Upper lobe of left lung (tissue), 6 donors: Measurements from ENCODE around the gene SRSF6. TPM values are rescaled to one million over a fixed set of nuclear protein-coding genes. Genes with fewer than 3 reads are reported as not detected.
"Not testable (repeated sequence)": the region's sequence is repeated elsewhere in the genome, so short reads cannot be mapped to it uniquely, and the experiment has no call there.

Experiments used
- ATAC-seq, 2 donors: fragments of 200-7000 bp; cut with Tn5 transposase; one replicate each; pipeline ENCODE4 v1.9.1; 2022; ENCODE audit warnings: mild to moderate bottlenecking in 2 of 2, moderate library complexity in 2 of 2; ENCODE audit not compliant: low FRiP score in 2 of 2
- DNase-seq, 2 donors: peaks; one replicate each; pipeline ENCODE4 v3.0.0-alpha.2; 2019 to 2020
- H3K27ac ChIP-seq, 4 donors: fragments of 200-600 bp; sonication (generic); one replicate each; pipeline ENCODE4 v1.5.1; 2016 to 2019
- H3K27me3 ChIP-seq, 4 donors: fragments of 200-600 bp; sonication (generic); one replicate each; pipeline ENCODE4 v1.5.1; 2017 to 2019
- H3K36me3 ChIP-seq, 4 donors: fragments of 200-600 bp; sonication (generic); one replicate each; pipeline ENCODE4 v1.5.1; 2016 to 2019
- H3K4me1 ChIP-seq, 4 donors: fragments of 200-600 bp; sonication (generic); one replicate each; pipeline ENCODE4 v1.5.1; 2018 to 2019
- H3K4me3 ChIP-seq, 4 donors: fragments of 200-600 bp; sonication (generic); one replicate each; pipeline ENCODE4 v1.5.1; 2017 to 2019; ENCODE audit warnings: mild to moderate bottlenecking in 2 of 4, moderate library complexity in 1 of 4
- H3K9me3 ChIP-seq, 4 donors: fragments of 200-600 bp; sonication (generic); one replicate each; pipeline ENCODE4 v1.5.1; 2018 to 2019
- CTCF ChIP-seq, 6 experiments: fragments of 450-650 bp in 4 of 6; fragments of 200-600 bp in 2 of 6; sonication (generic) in 2 of 6; IDR thresholded peaks; one replicate each; pipeline ENCODE4 v1.5.1; 2016 to 2019; ENCODE audit warnings: antibody characterized with exemption in 6 of 6
- EP300 ChIP-seq, 4 donors: sonication (generic); formaldehyde crosslinking; IDR thresholded peaks; one replicate each; pipeline ENCODE4 v1.5.1; 2017; ENCODE audit warnings: antibody characterized with exemption in 4 of 4, control low read depth in 2 of 4
- POLR2A ChIP-seq, 4 donors: fragments of 450-650 bp; IDR thresholded peaks; one replicate each; pipeline ENCODE4 v1.5.1; 2016 to 2017; ENCODE audit warnings: antibody characterized with exemption in 4 of 4, mild to moderate bottlenecking in 2 of 4
- POLR2AphosphoS5 ChIP-seq, 2 donors: sonication (generic); formaldehyde crosslinking; IDR thresholded peaks; one replicate each; pipeline ENCODE4 v1.5.1; 2017; ENCODE audit warnings: antibody characterized with exemption in 2 of 2
- WGBS, 2 donors: methylation state at CpG; one replicate each; pipeline ENCODE4 v1.1.5; 2017 to 2018; 5-methylcytosine and 5-hydroxymethylcytosine counted together
- total RNA-seq, 6 donors: library from RNA; depleted of rRNA in 4 of 6; stranded (reverse); fragments of >200 nt in 4 of 6; gene quantifications; one replicate each; pipeline versions ENCODE4 v1.1.0 to v1.2.1, GENCODE V29; 2016 to 2021
- donor health status: DM: no; HTN: no; CAD: no; lungs with moderate emphysema.
- donor health status: DM: no; HTN: yes; CAD: no; lungs with severe emphysema.

Gene SRSF6
- total RNA-seq, 6 donors from 2014 or later: 48.4 to 147 (median 93.2) TPM

GRCh38 chr20:43477193-43477592, 19.5 kb downstream of the SRSF6 start:
- Histone ChIP-seq H3K27me3 (no peaks in the 10 kb centered on the region), H3K36me3 (no peaks in the 10 kb centered on the region), H3K4me3 (no peak overlapping the region), H3K9me3 (no peaks in the 10 kb centered on the region), H3K4me1 (peaks cover 0 to 2% (median 0%) of the 10 kb centered on the region in 4 donors), H3K27ac (no peak overlapping the region)
- no peak for ATAC-seq
- DNase-seq: no peak
- TF ChIP-seq POLR2A (IDR thresholded peaks at IDR 0.05) (no peak), POLR2AphosphoS5 (IDR thresholded peaks at IDR 0.05) (no peak), EP300 (IDR thresholded peaks at IDR 0.05) (no peak), CTCF (IDR thresholded peaks at IDR 0.05) (no peak)
- 56 to 61% methylated on average over 3 of the region's 3 CpGs for WGBS, 2 donors

GRCh38 chr20:43477619-43478018, 19.9 kb downstream of the SRSF6 start:
- ATAC-seq (no peak), DNase-seq (no peak)
- 76 to 78% methylated on average over 4 of the region's 4 CpGs for WGBS, 2 donors
- Histone ChIP-seq H3K27ac (no peak overlapping the region), H3K36me3 (no peaks in the 10 kb centered on the region), H3K4me1 (no peaks in the 10 kb centered on the region), H3K27me3 (no peaks in the 10 kb centered on the region), H3K9me3 (no peaks in the 10 kb centered on the region), H3K4me3 (no peak overlapping the region)
- no peak for TF ChIP-seq EP300 (IDR thresholded peaks at IDR 0.05)
- no peak for TF ChIP-seq POLR2AphosphoS5 (IDR thresholded peaks at IDR 0.05)
- no peak for TF ChIP-seq POLR2A (IDR thresholded peaks at IDR 0.05)

DNA sequence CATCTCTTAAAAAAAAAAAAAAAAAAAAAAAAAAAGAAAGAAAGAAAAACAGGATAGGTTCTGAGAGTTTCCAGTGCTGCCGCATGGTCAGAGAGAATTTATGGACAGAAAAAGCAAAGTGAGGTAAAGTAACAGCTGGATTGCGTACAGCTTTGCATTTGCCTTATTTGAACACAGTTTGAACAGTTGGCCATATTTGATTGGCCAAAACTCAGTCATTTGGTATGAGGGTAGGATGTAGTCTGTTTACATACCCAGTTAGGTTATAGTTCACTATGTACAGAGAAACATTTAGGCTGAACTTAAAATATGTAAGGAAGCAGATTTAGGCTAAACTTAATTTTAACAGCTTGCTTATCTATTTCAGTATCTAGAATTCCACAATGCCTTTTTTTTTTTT, 32.3 kb downstream of the SRSF6 start:
- Histone ChIP-seq H3K4me3 (no peak overlapping the region), H3K27me3 (no peaks in the 10 kb centered on the region), H3K9me3 (peaks cover 0 to 2% (median 1%) of the 10 kb centered on the region in 4 donors), H3K36me3 (no peaks in the 10 kb centered on the region), H3K27ac (no peak overlapping the region), H3K4me1 (no peaks in the 10 kb centered on the region)
- ATAC-seq: no peak
- no peak for TF ChIP-seq POLR2AphosphoS5 (IDR thresholded peaks at IDR 0.05)
- TF ChIP-seq EP300 (IDR thresholded peaks at IDR 0.05): no peak
- TF ChIP-seq CTCF (IDR thresholded peaks at IDR 0.05): no peak
- no peak for TF ChIP-seq POLR2A (IDR thresholded peaks at IDR 0.05)
- no peak for DNase-seq
- WGBS, 2 donors: 86 to 93% methylated on average over 2 of the region's 2 CpGs

- 86 to 97% methylated on average over 3 of the region's 3 CpGs for WGBS, 2 donors
- TF ChIP-seq CTCF (IDR thresholded peaks at IDR 0.05) (no peak), POLR2A (IDR thresholded peaks at IDR 0.05) (no peak), EP300 (IDR thresholded peaks at IDR 0.05) (no peak), POLR2AphosphoS5 (IDR thresholded peaks at IDR 0.05) (no peak)
- H3K36me3 ChIP-seq: no peaks in the 10 kb centered on the region
Observed at GRCh38 chr20:43492101-43492500, 34.4 kb downstream of the SRSF6 start.

GRCh38 chr20:43495388-43495787, 37.7 kb downstream of the SRSF6 start:
- 46 to 66% methylated on average over 2 of the region's 2 CpGs for whole genome bisulfite sequencing, 2 donors
- Histone ChIP-seq H3K4me1 (no peaks in the 10 kb centered on the region), H3K4me3 (no peak overlapping the region)

More at GRCh38 chr20:43492101-43492500, 34.4 kb downstream of the SRSF6 start:
- Histone ChIP-seq H3K27me3 (no peaks in the 10 kb centered on the region), H3K4me3 (no peak overlapping the region), H3K27ac (no peak overlapping the region), H3K4me1 (no peaks in the 10 kb centered on the region), H3K9me3 (no peaks in the 10 kb centered on the region)
- DNase-seq: no peak
- no peak for ATAC-seq

GRCh38 chr20:43502021-43502420, 44.3 kb downstream of the SRSF6 start:
- not testable (repeated sequence) for ATAC-seq, H3K27ac ChIP-seq, H3K4me1 ChIP-seq, H3K9me3 ChIP-seq, H3K4me3 ChIP-seq, H3K36me3 ChIP-seq, DNase-seq, H3K27me3 ChIP-seq
- WGBS, 2 donors: 96% methylated on average over 8 of the region's 8 CpGs

More at GRCh38 chr20:43495388-43495787, 37.7 kb downstream of the SRSF6 start:
- no peak for TF ChIP-seq POLR2A (IDR thresholded peaks at IDR 0.05)
- no peak for TF ChIP-seq CTCF (IDR thresholded peaks at IDR 0.05)
- no peak for TF ChIP-seq EP300 (IDR thresholded peaks at IDR 0.05)
- no peak for TF ChIP-seq POLR2AphosphoS5 (IDR thresholded peaks at IDR 0.05)
- Histone ChIP-seq H3K27ac (no peak overlapping the region), H3K36me3 (no peaks in the 10 kb centered on the region), H3K27me3 (no peaks in the 10 kb centered on the region), H3K9me3 (no peaks in the 10 kb centered on the region)
- DNase-seq (no peak), ATAC-seq (no peak)
